Measurements from ENCODE around the gene IFT172. TPM values are rescaled to one million over a fixed set of nuclear protein-coding genes. Genes with fewer than 3 reads are reported as not detected.

The IFT172 gene
- total RNA-seq, 2 donors from 2014 or later, result 30.1 to 31.3 TPM

DNA sequence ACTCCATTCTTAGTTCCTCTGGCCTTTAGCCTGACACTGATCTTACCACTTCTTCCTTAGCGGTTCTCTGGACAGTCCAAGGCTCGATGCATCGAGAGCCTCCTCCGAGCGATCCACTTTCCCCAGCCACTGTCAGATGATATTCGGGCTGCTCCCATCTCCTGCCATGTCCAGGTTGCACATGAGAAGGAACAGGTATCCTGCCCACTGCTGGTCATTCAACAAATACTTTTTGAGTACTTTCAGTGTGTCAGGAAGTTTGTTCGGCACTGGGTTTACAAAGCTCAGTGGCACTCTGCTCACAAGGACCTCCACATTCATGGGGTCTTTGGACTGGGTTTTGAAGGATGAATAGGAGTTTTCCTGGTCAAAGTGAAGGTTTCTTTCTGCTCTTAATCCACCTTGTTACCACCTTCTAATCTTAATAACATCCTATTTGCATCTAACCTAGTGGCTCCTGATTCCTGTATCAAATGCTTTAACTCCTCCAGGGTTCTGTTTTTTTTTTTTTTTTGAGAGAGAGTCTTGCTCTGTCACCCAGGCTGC lies 32.9 kb upstream of the IFT172 start:
- H3K4me3 ChIP-seq (ENCODE audit: low read length), result no peak overlapping the region
- H3K9ac ChIP-seq (ENCODE audit: extremely low read depth, low read length, poor library complexity, severe bottlenecking), result no peak overlapping the region
- H3K9me3 ChIP-seq (ENCODE audit: control insufficient read depth, low read length), result no peaks in the 10 kb centered on the region
- TF ChIP-seq, protein P1, sequence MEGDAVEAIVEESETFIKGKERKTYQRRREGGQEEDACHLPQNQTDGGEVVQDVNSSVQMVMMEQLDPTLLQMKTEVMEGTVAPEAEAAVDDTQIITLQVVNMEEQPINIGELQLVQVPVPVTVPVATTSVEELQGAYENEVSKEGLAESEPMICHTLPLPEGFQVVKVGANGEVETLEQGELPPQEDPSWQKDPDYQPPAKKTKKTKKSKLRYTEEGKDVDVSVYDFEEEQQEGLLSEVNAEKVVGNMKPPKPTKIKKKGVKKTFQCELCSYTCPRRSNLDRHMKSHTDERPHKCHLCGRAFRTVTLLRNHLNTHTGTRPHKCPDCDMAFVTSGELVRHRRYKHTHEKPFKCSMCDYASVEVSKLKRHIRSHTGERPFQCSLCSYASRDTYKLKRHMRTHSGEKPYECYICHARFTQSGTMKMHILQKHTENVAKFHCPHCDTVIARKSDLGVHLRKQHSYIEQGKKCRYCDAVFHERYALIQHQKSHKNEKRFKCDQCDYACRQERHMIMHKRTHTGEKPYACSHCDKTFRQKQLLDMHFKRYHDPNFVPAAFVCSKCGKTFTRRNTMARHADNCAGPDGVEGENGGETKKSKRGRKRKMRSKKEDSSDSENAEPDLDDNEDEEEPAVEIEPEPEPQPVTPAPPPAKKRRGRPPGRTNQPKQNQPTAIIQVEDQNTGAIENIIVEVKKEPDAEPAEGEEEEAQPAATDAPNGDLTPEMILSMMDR (conservative IDR thresholded peaks at IDR 0.05), result no peak
- Mint-ChIP-seq H3K27ac (no peak overlapping the region), H3K9me3 (no peaks in the 10 kb centered on the region), H3K36me3 (ENCODE audit: low read depth) (no peaks in the 10 kb centered on the region), H3K27me3 (ENCODE audit: insufficient read depth) (peaks cover 55% of the 10 kb centered on the region), H3K4me1 (peaks cover 17% of the 10 kb centered on the region), H3K4me3 (no peak overlapping the region)
- DNase-seq, result no peak
- H3K4me1 ChIP-seq (ENCODE audit: control insufficient read depth, insufficient read depth, low read length), result peaks cover 3% of the 10 kb centered on the region
- WGBS, 2 experiments (ENCODE audit: insufficient coverage in 1 of 2, insufficient read length in 1 of 2), result 93 to 95% methylated on average over 6 to 7 of the region's 7 CpGs
- no peaks in the 10 kb centered on the region for H3K36me3 ChIP-seq (ENCODE audit: control insufficient read depth, insufficient read depth, low read length)
- peaks cover 79% of the 10 kb centered on the region for H3K27me3 ChIP-seq (ENCODE audit: control insufficient read depth, insufficient read depth, low read length, poor library complexity, severe bottlenecking)
- H3K27ac ChIP-seq (ENCODE audit: low read depth, low read length), result no peak overlapping the region

GRCh38 chr2:27520316-27520715 lies 30.8 kb upstream of the IFT172 start:
- no peak overlapping the region for H3K4me3 Mint-ChIP-seq
- H3K9me3 Mint-ChIP-seq, result no peaks in the 10 kb centered on the region
- H3K4me1 ChIP-seq (ENCODE audit: control insufficient read depth, insufficient read depth, low read length), result peaks cover 3% of the 10 kb centered on the region
- no peak overlapping the region for H3K27ac Mint-ChIP-seq
- no peak overlapping the region for H3K9ac ChIP-seq (ENCODE audit: extremely low read depth, low read length, poor library complexity, severe bottlenecking)
- no peak for DNase-seq
- no peaks in the 10 kb centered on the region for H3K36me3 Mint-ChIP-seq (ENCODE audit: low read depth)
- TF ChIP-seq, protein P1 (conservative IDR thresholded peaks at IDR 0.05), result no peak
- no peaks in the 10 kb centered on the region for H3K9me3 ChIP-seq (ENCODE audit: control insufficient read depth, low read length)
- peaks cover 19% of the 10 kb centered on the region for H3K4me1 Mint-ChIP-seq
- 94 to 100% methylated on average over 1 to 2 of the region's 2 CpGs for WGBS, 2 experiments (ENCODE audit: insufficient coverage in 1 of 2, insufficient read length in 1 of 2)
- no peak overlapping the region for H3K4me3 ChIP-seq (ENCODE audit: low read length)
- H3K27me3 ChIP-seq (ENCODE audit: control insufficient read depth, insufficient read depth, low read length, poor library complexity, severe bottlenecking), result peaks cover 83% of the 10 kb centered on the region
- H3K36me3 ChIP-seq (ENCODE audit: control insufficient read depth, insufficient read depth, low read length), result no peaks in the 10 kb centered on the region
- H3K27me3 Mint-ChIP-seq (ENCODE audit: insufficient read depth), result peaks cover 56% of the 10 kb centered on the region
- no peak overlapping the region for H3K27ac ChIP-seq (ENCODE audit: low read depth, low read length)

DNA sequence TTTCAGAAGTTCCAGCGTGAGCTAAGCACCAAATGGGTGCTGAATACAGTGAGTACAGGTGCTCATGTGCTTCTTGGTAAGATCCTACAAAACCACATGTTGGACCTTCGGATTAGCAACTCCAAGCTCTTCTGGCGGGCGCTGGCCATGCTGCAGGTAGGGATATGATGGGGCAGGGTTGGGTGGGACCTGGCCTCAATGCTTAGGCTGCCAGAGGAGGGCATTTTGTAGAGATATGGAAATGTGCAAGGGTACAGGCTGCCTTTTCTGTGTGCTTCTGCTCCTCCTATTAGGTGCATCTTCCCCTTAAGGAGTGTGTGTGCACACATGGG lies 29.2 kb upstream of the IFT172 start:
- H3K4me1 Mint-ChIP-seq, result peaks cover 15% of the 10 kb centered on the region
- Histone ChIP-seq H3K9me3 (ENCODE audit: control insufficient read depth, low read length) (no peaks in the 10 kb centered on the region), H3K4me1 (ENCODE audit: control insufficient read depth, insufficient read depth, low read length) (peaks cover 3% of the 10 kb centered on the region), H3K4me3 (ENCODE audit: low read length) (no peak overlapping the region), H3K27ac (ENCODE audit: low read depth, low read length) (no peak overlapping the region), H3K9ac (ENCODE audit: extremely low read depth, low read length, poor library complexity, severe bottlenecking) (no peak overlapping the region), H3K36me3 (ENCODE audit: control insufficient read depth, insufficient read depth, low read length) (no peaks in the 10 kb centered on the region), H3K27me3 (ENCODE audit: control insufficient read depth, insufficient read depth, low read length, poor library complexity, severe bottlenecking) (peaks cover 85% of the 10 kb centered on the region)
- no peak overlapping the region for H3K4me3 Mint-ChIP-seq
- 95 to 100% methylated on average over 1 to 4 of the region's 4 CpGs for WGBS, 2 experiments (ENCODE audit: insufficient coverage in 1 of 2, insufficient read length in 1 of 2)
- H3K36me3 Mint-ChIP-seq (ENCODE audit: low read depth), result no peaks in the 10 kb centered on the region
- no peak for DNase-seq
- peaks cover 55% of the 10 kb centered on the region for H3K27me3 Mint-ChIP-seq (ENCODE audit: insufficient read depth)
- TF ChIP-seq, protein P1 (conservative IDR thresholded peaks at IDR 0.05), result no peak
- no peak overlapping the region for H3K27ac Mint-ChIP-seq
- no peaks in the 10 kb centered on the region for H3K9me3 Mint-ChIP-seq
